Measurements from ENCODE around the gene OASL. TPM values are rescaled to one million over a fixed set of nuclear protein-coding genes. Genes with fewer than 3 reads are reported as not detected.

Gene OASL
- polyA plus RNA-seq (2013, experiment 1 of 2): 0.03 TPM
- polyA plus RNA-seq (2013, experiment 2 of 2): 0.01 TPM

- H3K36me3 ChIP-seq (ENCODE audit: control insufficient read depth in 1 of 2, insufficient read depth in 2 of 2, low read depth in 1 of 2, low read length in 2 of 2): no peaks in the 10 kb centered on the region
- no peak within 1 kb of the TSS for H2AK5ac ChIP-seq (ENCODE audit: low read length, severe bottlenecking)
- H3K4me3 ChIP-seq (ENCODE audit: insufficient read depth in 1 of 2, low read depth in 1 of 2, low read length in 2 of 2): peak within 1 kb of the TSS in 1 of 2 experiments; percentile 82
Measured at GRCh38 chr12:121038861-121039668, at the start of gene OASL. Gene OASL (minus strand): TSS chr12:121039246. CDS start chr12:121038971, 275 bp downstream.

GRCh38 chr12:121088195-121088585 is 49.1 kb upstream of the OASL start:
- no peaks in the 10 kb centered on the region for H3K79me1 ChIP-seq (replicated peaks; ENCODE audit: low read length, poor library complexity, severe bottlenecking)
- H3K27me3 ChIP-seq (ENCODE audit: control insufficient read depth in 1 of 2, insufficient read depth in 1 of 2, low read length in 2 of 2): peaks cover 38 to 53% of the 10 kb centered on the region in 2 experiments
- no peak overlapping the region for H2BK120ac ChIP-seq (ENCODE audit: low read depth, low read length)
- H2BK12ac ChIP-seq (ENCODE audit: low read length in 2 of 2): no peak overlapping the region
- no peak overlapping the region for H3K4ac ChIP-seq (ENCODE audit: low read depth in 1 of 2, low read length in 2 of 2)
- no peak overlapping the region for H2AK5ac ChIP-seq (ENCODE audit: low read length, severe bottlenecking)
- H3K9me3 ChIP-seq (ENCODE audit: control insufficient read depth, low read length): no peaks in the 10 kb centered on the region
- no peak overlapping the region for H2BK5ac ChIP-seq (ENCODE audit: low read depth, low read length, poor library complexity, severe bottlenecking)
- no peaks in the 10 kb centered on the region for H3K36me3 ChIP-seq (ENCODE audit: control insufficient read depth in 1 of 2, insufficient read depth in 2 of 2, low read depth in 1 of 2, low read length in 2 of 2)
- H2BK15ac ChIP-seq (ENCODE audit: low read depth, poor library complexity, severe bottlenecking): no peak overlapping the region
- H3K14ac ChIP-seq (ENCODE audit: low read length in 2 of 2): no peak overlapping the region
- no peak overlapping the region for H4K8ac ChIP-seq (ENCODE audit: low read length)
- H3K27ac ChIP-seq (ENCODE audit: low read length, poor library complexity, severe bottlenecking): no peak overlapping the region
- 85% methylated on average over 6 of the region's 6 CpGs for WGBS
- H3K4me3 ChIP-seq (ENCODE audit: insufficient read depth in 1 of 2, low read depth in 1 of 2, low read length in 2 of 2): no peak overlapping the region
- H2AFZ ChIP-seq (ENCODE audit: low read depth, low read length): no peak overlapping the region
- no peak overlapping the region for H3K9ac ChIP-seq (ENCODE audit: low read length)
- no peak overlapping the region for H3K4me2 ChIP-seq (ENCODE audit: low read length, poor library complexity, severe bottlenecking)
- no peak overlapping the region for H4K91ac ChIP-seq (ENCODE audit: low read length)
- no peak overlapping the region for H3K18ac ChIP-seq (ENCODE audit: low read depth in 1 of 2, low read length in 2 of 2)
- DNase-seq: no peak
- no peaks in the 10 kb centered on the region for H3K4me1 ChIP-seq (ENCODE audit: control insufficient read depth, insufficient read depth, low read depth, low read length)
- no peak overlapping the region for H3K23ac ChIP-seq (ENCODE audit: low read length in 2 of 2)

More at GRCh38 chr12:121038861-121039668, at the start of gene OASL:
- H4K8ac ChIP-seq (ENCODE audit: low read length): no peak within 1 kb of the TSS
- no peak within 1 kb of the TSS for H2BK15ac ChIP-seq (ENCODE audit: low read depth, poor library complexity, severe bottlenecking)
- peaks cover 0 to 18% of the 10 kb centered on the region in 2 experiments for H3K27me3 ChIP-seq (ENCODE audit: control insufficient read depth in 1 of 2, insufficient read depth in 1 of 2, low read length in 2 of 2)
- H2AFZ ChIP-seq (ENCODE audit: low read depth, low read length): no peak within 1 kb of the TSS
- H3K4me1 ChIP-seq (ENCODE audit: control insufficient read depth, insufficient read depth, low read depth, low read length): peaks cover 5% of the 10 kb centered on the region
- no peak within 1 kb of the TSS for H3K4me2 ChIP-seq (ENCODE audit: low read length, poor library complexity, severe bottlenecking)
- H2BK5ac ChIP-seq (ENCODE audit: low read depth, low read length, poor library complexity, severe bottlenecking): no peak within 1 kb of the TSS
- H3K4ac ChIP-seq (ENCODE audit: low read depth in 1 of 2, low read length in 2 of 2): no peak within 1 kb of the TSS
- no peak within 1 kb of the TSS for H3K23ac ChIP-seq (ENCODE audit: low read length in 2 of 2)
- 80% methylated on average over 13 of the region's 13 CpGs for WGBS
- no peaks in the 10 kb centered on the region for H3K79me1 ChIP-seq (replicated peaks; ENCODE audit: low read length, poor library complexity, severe bottlenecking)
- no peak within 1 kb of the TSS for H2BK120ac ChIP-seq (ENCODE audit: low read depth, low read length)
- no peak within 1 kb of the TSS for H3K27ac ChIP-seq (ENCODE audit: low read length, poor library complexity, severe bottlenecking)
- no peak within 1 kb of the TSS for H2BK12ac ChIP-seq (ENCODE audit: low read length in 2 of 2)
- H3K14ac ChIP-seq (ENCODE audit: low read length in 2 of 2): no peak within 1 kb of the TSS
- no peak within 1 kb of the TSS for H4K91ac ChIP-seq (ENCODE audit: low read length)
- H3K18ac ChIP-seq (ENCODE audit: low read depth in 1 of 2, low read length in 2 of 2): no peak within 1 kb of the TSS
- H3K9me3 ChIP-seq (ENCODE audit: control insufficient read depth, low read length): no peaks in the 10 kb centered on the region
- H3K9ac ChIP-seq (ENCODE audit: low read length): peak within 1 kb of the TSS; percentile 78
- DNase-seq: no peak

- H3K9me3 ChIP-seq (ENCODE audit: control insufficient read depth, low read length): no peaks in the 10 kb centered on the region
Measured at GRCh38 chr12:121087467-121088194, 48.6 kb upstream of the OASL start.

GRCh38 chr12:121086781-121087295 is 47.8 kb upstream of the OASL start:
- Histone ChIP-seq H3K14ac (ENCODE audit: low read length in 2 of 2) (no peak overlapping the region), H2BK12ac (ENCODE audit: low read length in 2 of 2) (no peak overlapping the region), H3K27ac (ENCODE audit: low read length, poor library complexity, severe bottlenecking) (no peak overlapping the region)

More at GRCh38 chr12:121087467-121088194, 48.6 kb upstream of the OASL start:
- Histone ChIP-seq H3K18ac (ENCODE audit: low read depth in 1 of 2, low read length in 2 of 2) (no peak overlapping the region), H3K14ac (ENCODE audit: low read length in 2 of 2) (no peak overlapping the region), H2BK120ac (ENCODE audit: low read depth, low read length) (no peak overlapping the region), H4K91ac (ENCODE audit: low read length) (no peak overlapping the region), H4K8ac (ENCODE audit: low read length) (no peak overlapping the region), H3K36me3 (ENCODE audit: control insufficient read depth in 1 of 2, insufficient read depth in 2 of 2, low read depth in 1 of 2, low read length in 2 of 2) (no peaks in the 10 kb centered on the region), H3K79me1 (replicated peaks; ENCODE audit: low read length, poor library complexity, severe bottlenecking) (no peaks in the 10 kb centered on the region), H3K4me3 (ENCODE audit: insufficient read depth in 1 of 2, low read depth in 1 of 2, low read length in 2 of 2) (no peak overlapping the region), H3K4me2 (ENCODE audit: low read length, poor library complexity, severe bottlenecking) (no peak overlapping the region), H3K4ac (ENCODE audit: low read depth in 1 of 2, low read length in 2 of 2) (no peak overlapping the region), H2BK12ac (ENCODE audit: low read length in 2 of 2) (no peak overlapping the region), H3K9ac (ENCODE audit: low read length) (no peak overlapping the region), H3K27ac (ENCODE audit: low read length, poor library complexity, severe bottlenecking) (no peak overlapping the region), H2AFZ (ENCODE audit: low read depth, low read length) (no peak overlapping the region), H3K27me3 (ENCODE audit: control insufficient read depth in 1 of 2, insufficient read depth in 1 of 2, low read length in 2 of 2) (peaks cover 35 to 50% of the 10 kb centered on the region in 2 experiments), H2AK5ac (ENCODE audit: low read length, severe bottlenecking) (no peak overlapping the region), H3K23ac (ENCODE audit: low read length in 2 of 2) (no peak overlapping the region), H2BK5ac (ENCODE audit: low read depth, low read length, poor library complexity, severe bottlenecking) (no peak overlapping the region), H3K4me1 (ENCODE audit: control insufficient read depth, insufficient read depth, low read depth, low read length) (no peaks in the 10 kb centered on the region), H2BK15ac (ENCODE audit: low read depth, poor library complexity, severe bottlenecking) (no peak overlapping the region)
- 67% methylated on average over 11 of the region's 11 CpGs for WGBS
- peak; percentile 16 for DNase-seq

More at GRCh38 chr12:121086781-121087295, 47.8 kb upstream of the OASL start:
- Histone ChIP-seq H3K23ac (ENCODE audit: low read length in 2 of 2) (no peak overlapping the region), H3K18ac (ENCODE audit: low read depth in 1 of 2, low read length in 2 of 2) (no peak overlapping the region), H2BK5ac (ENCODE audit: low read depth, low read length, poor library complexity, severe bottlenecking) (no peak overlapping the region), H4K8ac (ENCODE audit: low read length) (no peak overlapping the region), H2AFZ (ENCODE audit: low read depth, low read length) (no peak overlapping the region), H3K9me3 (ENCODE audit: control insufficient read depth, low read length) (no peaks in the 10 kb centered on the region), H2AK5ac (ENCODE audit: low read length, severe bottlenecking) (no peak overlapping the region), H3K9ac (ENCODE audit: low read length) (no peak overlapping the region), H4K91ac (ENCODE audit: low read length) (no peak overlapping the region), H2BK120ac (ENCODE audit: low read depth, low read length) (no peak overlapping the region), H3K36me3 (ENCODE audit: control insufficient read depth in 1 of 2, insufficient read depth in 2 of 2, low read depth in 1 of 2, low read length in 2 of 2) (no peaks in the 10 kb centered on the region), H2BK15ac (ENCODE audit: low read depth, poor library complexity, severe bottlenecking) (no peak overlapping the region), H3K79me1 (replicated peaks; ENCODE audit: low read length, poor library complexity, severe bottlenecking) (no peaks in the 10 kb centered on the region), H3K4me1 (ENCODE audit: control insufficient read depth, insufficient read depth, low read depth, low read length) (no peaks in the 10 kb centered on the region), H3K27me3 (ENCODE audit: control insufficient read depth in 1 of 2, insufficient read depth in 1 of 2, low read length in 2 of 2) (peaks cover 27 to 45% of the 10 kb centered on the region in 2 experiments), H3K4ac (ENCODE audit: low read depth in 1 of 2, low read length in 2 of 2) (no peak overlapping the region), H3K4me3 (ENCODE audit: insufficient read depth in 1 of 2, low read depth in 1 of 2, low read length in 2 of 2) (no peak overlapping the region), H3K4me2 (ENCODE audit: low read length, poor library complexity, severe bottlenecking) (no peak overlapping the region)
- no peak for DNase-seq
- WGBS: 84% methylated on average over 8 of the region's 8 CpGs

Measured in mesenchymal stem cell (in vitro differentiated cells and primary cell).